SK-N-SH (cell line): ENCODE results near the gene WNK2. TPM values are rescaled to one million over a fixed set of nuclear protein-coding genes. Genes with fewer than 3 reads are reported as not detected.

Source experiments
- CTCF ChIA-PET: fragments of 300-600, 350-600 bp; formaldehyde crosslinking; extraction: SDS; loops from one replicate; lab custom pipeline; 2021; lab: Yijun Ruan, JAX
- POLR2A ChIA-PET: fragments of 350-600 bp; sonication (Branson Sonifier 250); formaldehyde crosslinking; extraction: SDS; loops from one replicate; lab custom pipeline; 2020; ENCODE audit warnings: antibody characterized with exemption, inconsistent platforms; lab: Yijun Ruan, JAX
- DNase-seq: peaks from one replicate; pipeline ENCODE4 v3.0.0; 2012
- H2AFZ ChIP-seq: fragments of 200-600 bp; sonication (generic); 2 replicates; pipeline ENCODE4 v1.8.1; 2016; ENCODE audit warnings: antibody characterized with exemption, mild to moderate bottlenecking, low read depth
- H3F3A ChIP-seq: fragments of 200-600 bp; sonication (generic); replicated peaks from 2 replicates; pipeline ENCODE3; 2016; ENCODE audit warnings: antibody characterized with exemption, mild to moderate bottlenecking; ENCODE audit not compliant: insufficient read depth
- H3K27ac ChIP-seq, 2 experiments: fragments of 200-500 bp in 1 of 2; fragments of 200-600 bp in 1 of 2; sonication (Bioruptor generic) in 1 of 2; sonication (generic), shearing (Covaris generic) in 1 of 2; 2 replicates each; pipeline versions ENCODE4 v1.5.1 to v1.6.1; 2014 to 2016; ENCODE audit warnings: low read depth in 2 of 2, inconsistent platforms in 1 of 2, low read length in 1 of 2, mild to moderate bottlenecking in 1 of 2, mixed read lengths in 1 of 2
- H3K27me3 ChIP-seq: fragments of 200-600 bp; sonication (generic), shearing (Covaris generic); 2 replicates; pipeline ENCODE4 v1.6.1; 2016; ENCODE audit warnings: mixed run types; ENCODE audit not compliant: insufficient read depth
- H3K36me3 ChIP-seq, 2 experiments: fragments of 200-500 bp in 1 of 2; fragments of 200-600 bp in 1 of 2; sonication (Bioruptor generic) in 1 of 2; sonication (generic) in 1 of 2; replicated peaks in 1 of 2; 2 replicates each; pipeline versions ENCODE3 to v1.5.1; 2014 to 2016; ENCODE audit warnings: low read length in 1 of 2, mild to moderate bottlenecking in 1 of 2; ENCODE audit not compliant: insufficient read depth in 2 of 2, control insufficient read depth in 1 of 2
- H3K4me1 ChIP-seq, 2 experiments: fragments of 200-500 bp in 1 of 2; fragments of 200-600 bp in 1 of 2; sonication (Bioruptor generic) in 1 of 2; sonication (generic), shearing (Covaris generic) in 1 of 2; 2 replicates each; pipeline versions ENCODE4 v1.5.1 to v1.6.1; 2014 to 2016; ENCODE audit warnings: low read depth in 1 of 2, low read length in 1 of 2, mixed run types in 1 of 2; ENCODE audit not compliant: insufficient read depth in 2 of 2, control insufficient read depth in 1 of 2
- H3K4me2 ChIP-seq: fragments of 200-600 bp; sonication (generic), shearing (Covaris generic); 2 replicates; pipeline ENCODE4 v1.6.1; 2017; ENCODE audit warnings: mixed run types
- H3K4me3 ChIP-seq, 2 experiments: fragments of 200-500 bp in 1 of 2; fragments of 200-600 bp in 1 of 2; sonication (Bioruptor generic) in 1 of 2; sonication (generic), shearing (Covaris generic) in 1 of 2; 2 replicates each; pipeline versions ENCODE4 v1.5.1 to v1.8.1; 2014 to 2016; ENCODE audit warnings: low read depth in 2 of 2, inconsistent platforms in 1 of 2, low read length in 1 of 2, mild to moderate bottlenecking in 1 of 2, mixed read lengths in 1 of 2, moderate library complexity in 1 of 2
- H3K79me2 ChIP-seq: fragments of 200-600 bp; sonication (generic); 2 replicates; pipeline ENCODE4 v1.8.1; 2017; ENCODE audit warnings: mild to moderate bottlenecking; ENCODE audit not compliant: insufficient read depth
- H3K9ac ChIP-seq: fragments of 200-600 bp; sonication (generic); 2 replicates; pipeline ENCODE4 v1.6.1; 2017; ENCODE audit warnings: mixed run types
- H3K9me2 ChIP-seq: fragments of 200-600 bp; sonication (generic); 2 replicates; pipeline ENCODE4 v1.6.1; 2017; ENCODE audit warnings: mixed run types
- H3K9me3 ChIP-seq: fragments of 200-600 bp; sonication (generic); 2 replicates; pipeline ENCODE4 v1.6.1; 2017; ENCODE audit warnings: mixed run types, mild to moderate bottlenecking, moderate library complexity
- H4K20me1 ChIP-seq: fragments of 200-600 bp; sonication (generic); 2 replicates; pipeline ENCODE4 v1.6.1; 2017; ENCODE audit warnings: mild to moderate bottlenecking, mixed run types; ENCODE audit not compliant: insufficient read depth
- FOSL2 ChIP-seq: IDR thresholded peaks from 2 replicates; pipeline ENCODE4 v1.4.0; 2012; ENCODE audit warnings: low read depth, mild to moderate bottlenecking, moderate library complexity, borderline replicate concordance
- FOXJ3 ChIP-seq: sonication (generic); formaldehyde crosslinking; IDR thresholded peaks from 2 replicates; pipeline ENCODE4 v1.5.1; 2020; ENCODE audit warnings: mild to moderate bottlenecking, missing genetic modification reagents
- GABPA ChIP-seq: IDR thresholded peaks from 2 replicates; pipeline ENCODE4 v1.4.0; 2012; ENCODE audit warnings: low read depth, mild to moderate bottlenecking
- GATA2 ChIP-seq: sonication (generic); formaldehyde crosslinking; IDR thresholded peaks from 2 replicates; pipeline ENCODE4 v1.5.0; 2020; ENCODE audit warnings: mild to moderate bottlenecking, missing genetic modification reagents
- IRF3 ChIP-seq: fragments of 150-350 bp; IDR thresholded peaks from 2 replicates; pipeline ENCODE4 v1.6.1; 2016; ENCODE audit warnings: mild to moderate bottlenecking, low read depth, low read length
- MXI1 ChIP-seq: IDR thresholded peaks from 2 replicates; pipeline ENCODE4 v1.6.1; 2012; ENCODE audit warnings: mild to moderate bottlenecking, low read depth, low read length, improper control_type of control experiment
- NFIC ChIP-seq: IDR thresholded peaks from 2 replicates; pipeline ENCODE4 v1.4.0; 2012; ENCODE audit warnings: borderline replicate concordance
- NRF1 ChIP-seq: IDR thresholded peaks from 2 replicates; pipeline ENCODE4 v1.6.1; 2012; ENCODE audit warnings: low read depth, mild to moderate bottlenecking, low read length
- POLR2AphosphoS5 ChIP-seq: IDR thresholded peaks from 2 replicates; pipeline ENCODE4 v1.6.1; 2012; ENCODE audit warnings: low read depth, low read length
- RAD21 ChIP-seq: IDR thresholded peaks from 2 replicates; pipeline ENCODE4 v1.6.1; 2012; ENCODE audit warnings: mild to moderate bottlenecking, low read length
- SMC3 ChIP-seq: IDR thresholded peaks from 2 replicates; pipeline ENCODE4 v1.6.1; 2012; ENCODE audit warnings: low read depth, low read length, improper control_type of control experiment
- TCF12 ChIP-seq: IDR thresholded peaks from 2 replicates; pipeline ENCODE4 v1.4.0; 2012
- TEAD4 ChIP-seq: IDR thresholded peaks from 2 replicates; pipeline ENCODE4 v1.4.0; 2012; ENCODE audit warnings: mild to moderate bottlenecking, borderline replicate concordance; ENCODE audit not compliant: insufficient read depth
- USF2 ChIP-seq: fragments of 150-350 bp; IDR thresholded peaks from 2 replicates; pipeline ENCODE4 v1.6.1; 2017; ENCODE audit warnings: antibody characterized with exemption, low read length, low read depth, borderline replicate concordance
- YY1 ChIP-seq: IDR thresholded peaks from 2 replicates; pipeline ENCODE4 v1.4.0; 2012; ENCODE audit warnings: low read depth, mild to moderate bottlenecking
- WGBS: methylation state at CpG from one replicate; pipeline ENCODE4 v1.1.6; 2017; ENCODE audit warnings: low lambda C conversion rate; 5-methylcytosine and 5-hydroxymethylcytosine counted together
- polyA plus RNA-seq, 3 experiments: library from polyadenylated mRNA; depleted of rRNA; stranded (reverse); fragments of >200 nt; gene quantifications; 2 replicates each; pipeline ENCODE4 v1.2.3, GENCODE V29; 2012
- TF ChIP-seq, protein P1 (sequence below): IDR thresholded peaks from 2 replicates; pipeline ENCODE4 v1.6.1; 2012; ENCODE audit warnings: mild to moderate bottlenecking, low read depth, low read length, moderate library complexity

WNK2 gene
- polyA plus RNA-seq, 1 of the 3 experiments (the other 2 are of a cell fraction), result 0.12 TPM

GRCh38 chr9:93256878-93257807 is 73.2 kb downstream of the WNK2 start:
- Histone ChIP-seq H3K4me2 (no peak overlapping the region), H3K9ac (no peak overlapping the region), H3K9me2 (no peaks in the 10 kb centered on the region), H3K4me3 (no peak overlapping the region), H2AFZ (no peak overlapping the region), H3K27me3 (no peaks in the 10 kb centered on the region), H3K4me1 (no peaks in the 10 kb centered on the region; a peak in 1 of 4 replicates), H3K79me2 (no peaks in the 10 kb centered on the region), H4K20me1 (no peaks in the 10 kb centered on the region), H3F3A (no peaks in the 10 kb centered on the region), H3K27ac (no peak overlapping the region), H3K9me3 (no peaks in the 10 kb centered on the region), H3K36me3 (no peaks in the 10 kb centered on the region)
- TF ChIP-seq FOXJ3 (CRISPR knock-in tag) (no peak), IRF3 (no peak), GABPA (no peak), FOSL2 (no peak), GATA2 (CRISPR knock-in tag) (no peak), USF2 (no peak), RAD21 (no peak), NRF1 (no peak), TCF12 (no peak), NFIC (no peak), TEAD4 (no peak), SMC3 (no peak), POLR2AphosphoS5 (no peak), YY1 (no peak), MXI1 (no peak)
- TF ChIP-seq, protein P1, sequence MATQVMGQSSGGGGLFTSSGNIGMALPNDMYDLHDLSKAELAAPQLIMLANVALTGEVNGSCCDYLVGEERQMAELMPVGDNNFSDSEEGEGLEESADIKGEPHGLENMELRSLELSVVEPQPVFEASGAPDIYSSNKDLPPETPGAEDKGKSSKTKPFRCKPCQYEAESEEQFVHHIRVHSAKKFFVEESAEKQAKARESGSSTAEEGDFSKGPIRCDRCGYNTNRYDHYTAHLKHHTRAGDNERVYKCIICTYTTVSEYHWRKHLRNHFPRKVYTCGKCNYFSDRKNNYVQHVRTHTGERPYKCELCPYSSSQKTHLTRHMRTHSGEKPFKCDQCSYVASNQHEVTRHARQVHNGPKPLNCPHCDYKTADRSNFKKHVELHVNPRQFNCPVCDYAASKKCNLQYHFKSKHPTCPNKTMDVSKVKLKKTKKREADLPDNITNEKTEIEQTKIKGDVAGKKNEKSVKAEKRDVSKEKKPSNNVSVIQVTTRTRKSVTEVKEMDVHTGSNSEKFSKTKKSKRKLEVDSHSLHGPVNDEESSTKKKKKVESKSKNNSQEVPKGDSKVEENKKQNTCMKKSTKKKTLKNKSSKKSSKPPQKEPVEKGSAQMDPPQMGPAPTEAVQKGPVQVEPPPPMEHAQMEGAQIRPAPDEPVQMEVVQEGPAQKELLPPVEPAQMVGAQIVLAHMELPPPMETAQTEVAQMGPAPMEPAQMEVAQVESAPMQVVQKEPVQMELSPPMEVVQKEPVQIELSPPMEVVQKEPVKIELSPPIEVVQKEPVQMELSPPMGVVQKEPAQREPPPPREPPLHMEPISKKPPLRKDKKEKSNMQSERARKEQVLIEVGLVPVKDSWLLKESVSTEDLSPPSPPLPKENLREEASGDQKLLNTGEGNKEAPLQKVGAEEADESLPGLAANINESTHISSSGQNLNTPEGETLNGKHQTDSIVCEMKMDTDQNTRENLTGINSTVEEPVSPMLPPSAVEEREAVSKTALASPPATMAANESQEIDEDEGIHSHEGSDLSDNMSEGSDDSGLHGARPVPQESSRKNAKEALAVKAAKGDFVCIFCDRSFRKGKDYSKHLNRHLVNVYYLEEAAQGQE, result no peak
- ChIA-PET POLR2A (no interaction called here), CTCF (no interaction called here)
- DNase-seq, result peak; percentile 27
- WGBS, result 53% methylated on average over 6 of the region's 22 CpGs
